ENCODE measurements around the gene SNORC. TPM values are rescaled to one million over a fixed set of nuclear protein-coding genes. Genes with fewer than 3 reads are reported as not detected.
"Not testable (repeated sequence)": the region's sequence is repeated elsewhere in the genome, so short reads cannot be mapped to it uniquely, and the experiment has no call there.

The SNORC gene
- total RNA-seq, 4 donors from 2014 or later = 6.9 to 24.0 (median 10.7) TPM

GRCh38 chr2:232903989-232904388 lies 33.9 kb downstream of the SNORC start:
- H3K27me3 ChIP-seq = no peaks in the 10 kb centered on the region
- whole genome bisulfite sequencing, 2 donors = 86 to 89% methylated on average over 9 of the region's 9 CpGs
- peaks cover 0 to 15% (median 4%) of the 10 kb centered on the region in 4 donors for H3K4me1 ChIP-seq
- TF ChIP-seq EP300 (IDR thresholded peaks at IDR 0.05) = no peak
- TF ChIP-seq, protein P1, sequence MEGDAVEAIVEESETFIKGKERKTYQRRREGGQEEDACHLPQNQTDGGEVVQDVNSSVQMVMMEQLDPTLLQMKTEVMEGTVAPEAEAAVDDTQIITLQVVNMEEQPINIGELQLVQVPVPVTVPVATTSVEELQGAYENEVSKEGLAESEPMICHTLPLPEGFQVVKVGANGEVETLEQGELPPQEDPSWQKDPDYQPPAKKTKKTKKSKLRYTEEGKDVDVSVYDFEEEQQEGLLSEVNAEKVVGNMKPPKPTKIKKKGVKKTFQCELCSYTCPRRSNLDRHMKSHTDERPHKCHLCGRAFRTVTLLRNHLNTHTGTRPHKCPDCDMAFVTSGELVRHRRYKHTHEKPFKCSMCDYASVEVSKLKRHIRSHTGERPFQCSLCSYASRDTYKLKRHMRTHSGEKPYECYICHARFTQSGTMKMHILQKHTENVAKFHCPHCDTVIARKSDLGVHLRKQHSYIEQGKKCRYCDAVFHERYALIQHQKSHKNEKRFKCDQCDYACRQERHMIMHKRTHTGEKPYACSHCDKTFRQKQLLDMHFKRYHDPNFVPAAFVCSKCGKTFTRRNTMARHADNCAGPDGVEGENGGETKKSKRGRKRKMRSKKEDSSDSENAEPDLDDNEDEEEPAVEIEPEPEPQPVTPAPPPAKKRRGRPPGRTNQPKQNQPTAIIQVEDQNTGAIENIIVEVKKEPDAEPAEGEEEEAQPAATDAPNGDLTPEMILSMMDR (IDR thresholded peaks at IDR 0.05) = no peak
- no peak for TF ChIP-seq POLR2A (IDR thresholded peaks at IDR 0.05)
- no peaks in the 10 kb centered on the region for H3K36me3 ChIP-seq
- H3K9me3 ChIP-seq = no peaks in the 10 kb centered on the region
- no peak overlapping the region for H3K4me3 ChIP-seq
- no peak for DNase-seq (ENCODE audit: low spot score in 2 of 2)
- no peak overlapping the region for H3K27ac ChIP-seq

DNA sequence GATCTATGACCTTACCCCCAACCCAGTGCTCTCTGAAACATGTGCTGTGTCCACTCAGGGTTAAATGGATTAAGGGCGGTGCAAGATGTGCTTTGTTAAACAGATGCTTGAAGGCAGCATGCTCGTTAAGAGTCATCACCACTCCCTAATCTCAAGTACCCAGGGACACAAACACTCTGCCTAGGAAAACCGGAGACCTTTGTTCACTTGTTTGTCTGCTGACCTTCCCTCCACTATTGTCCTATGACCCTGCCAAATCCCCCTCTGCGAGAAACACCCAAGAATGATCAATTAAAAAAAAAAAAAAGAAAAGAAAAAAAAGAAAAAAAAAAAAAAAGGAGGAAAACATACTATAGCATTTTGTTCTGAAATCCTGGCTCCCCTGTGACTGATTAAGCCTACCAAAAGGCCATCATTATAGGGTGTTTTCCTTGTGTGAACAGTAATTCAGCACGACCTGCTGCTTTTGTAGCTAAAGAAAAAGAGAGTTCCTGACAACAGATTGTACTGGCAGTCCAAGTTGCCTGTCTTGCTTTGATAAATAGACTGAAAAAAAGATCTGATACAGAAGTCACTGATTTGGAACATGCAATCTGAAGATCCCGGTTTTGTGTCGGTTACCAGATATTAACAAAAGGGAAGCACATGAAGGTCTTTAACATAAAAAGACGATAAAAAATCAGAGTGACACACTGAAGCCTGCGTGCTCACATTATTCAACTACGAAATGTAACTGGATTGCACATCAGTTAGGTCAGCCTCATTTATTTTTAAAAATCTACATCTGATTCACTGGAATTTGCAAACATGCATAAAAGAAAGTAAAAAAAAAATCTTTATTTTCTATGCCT lies 37.0 kb downstream of the SNORC start:
- H3K4me3 ChIP-seq; H3K4me1 ChIP-seq; H3K36me3 ChIP-seq; H3K27ac ChIP-seq; H3K27me3 ChIP-seq; H3K9me3 ChIP-seq; DNase-seq (ENCODE audit: low spot score in 2 of 2): not testable (repeated sequence)
- 56 to 58% methylated on average over 7 to 9 of the region's 10 CpGs for WGBS, 2 donors

- H3K36me3 ChIP-seq; H3K4me3 ChIP-seq; H3K27ac ChIP-seq; DNase-seq (ENCODE audit: low spot score in 2 of 2); H3K27me3 ChIP-seq; H3K4me1 ChIP-seq: not testable (repeated sequence)
- peaks cover 0 to 11% (median 0%) of the 10 kb centered on the region in 4 donors for H3K9me3 ChIP-seq
- 93 to 95% methylated on average over 9 of the region's 9 CpGs for WGBS, 2 donors
Observed at GRCh38 chr2:232907718-232908085, 37.6 kb downstream of the SNORC start.

DNA sequence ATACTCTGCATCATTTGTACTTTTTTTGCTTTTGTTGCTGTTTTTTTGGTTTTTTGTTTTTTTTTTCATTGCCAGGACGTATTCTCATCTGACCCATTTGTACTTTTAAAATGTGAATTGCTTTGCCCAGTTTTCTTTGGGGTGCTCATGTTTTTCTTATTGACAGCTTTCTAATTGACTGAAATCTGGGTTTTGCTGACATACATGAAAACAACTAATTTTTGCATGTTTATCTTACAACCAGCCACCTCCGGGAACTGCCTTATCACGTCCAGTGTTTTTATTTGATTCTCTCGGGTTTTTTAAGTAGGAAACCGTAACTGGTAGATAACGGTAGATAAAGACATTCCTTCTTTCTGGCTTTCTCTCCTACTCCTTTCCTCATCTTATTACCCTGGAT lies 38.6 kb downstream of the SNORC start:
- peaks cover 0 to 11% (median 0%) of the 10 kb centered on the region in 4 donors for H3K9me3 ChIP-seq
- no peak overlapping the region for H3K4me3 ChIP-seq
- peaks cover 0 to 9% (median 0%) of the 10 kb centered on the region in 3 donors for H3K36me3 ChIP-seq
- H3K27ac ChIP-seq = no peak overlapping the region
- 71 to 74% methylated on average over 6 of the region's 6 CpGs for WGBS, 2 donors
- no peak for DNase-seq (ENCODE audit: low spot score in 2 of 2)
- no peaks in the 10 kb centered on the region for H3K27me3 ChIP-seq
- H3K4me1 ChIP-seq = no peaks in the 10 kb centered on the region
- TF ChIP-seq EP300 (IDR thresholded peaks at IDR 0.05) (no peak), POLR2A (IDR thresholded peaks at IDR 0.05) (no peak)
- TF ChIP-seq, protein P1 (IDR thresholded peaks at IDR 0.05) = no peak

DNA sequence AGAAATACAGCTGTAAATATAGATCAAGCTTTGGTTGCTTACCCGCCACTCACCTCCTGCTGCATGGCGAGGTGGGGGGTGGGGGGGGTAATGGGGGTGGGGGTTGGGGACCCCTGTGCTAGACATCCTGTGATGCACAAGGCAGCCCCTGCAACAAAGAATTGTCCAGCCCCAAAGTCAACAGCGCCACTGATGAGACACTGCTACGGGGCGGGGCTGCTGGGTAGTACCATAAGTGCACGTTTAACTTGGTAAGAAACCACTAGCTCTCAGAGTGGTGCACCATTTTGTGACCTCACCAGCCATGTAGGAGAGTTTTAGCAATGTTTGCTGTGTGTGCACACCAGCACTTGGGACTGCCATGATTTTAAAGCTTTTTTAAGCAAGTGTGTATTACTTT lies 40.3 kb downstream of the SNORC start:
- no peak for DNase-seq (ENCODE audit: low spot score in 2 of 2)
- Histone ChIP-seq H3K4me3 (no peak overlapping the region), H3K4me1 (no peaks in the 10 kb centered on the region), H3K36me3 (peaks cover 0 to 9% (median 0%) of the 10 kb centered on the region in 3 donors), H3K27ac (no peak overlapping the region), H3K9me3 (peaks cover 0 to 11% (median 0%) of the 10 kb centered on the region in 4 donors), H3K27me3 (no peaks in the 10 kb centered on the region)
- WGBS, 2 donors = 91 to 93% methylated on average over 6 of the region's 6 CpGs
- TF ChIP-seq EP300 (IDR thresholded peaks at IDR 0.05) = no peak
- TF ChIP-seq POLR2A (IDR thresholded peaks at IDR 0.05) = no peak

DNA sequence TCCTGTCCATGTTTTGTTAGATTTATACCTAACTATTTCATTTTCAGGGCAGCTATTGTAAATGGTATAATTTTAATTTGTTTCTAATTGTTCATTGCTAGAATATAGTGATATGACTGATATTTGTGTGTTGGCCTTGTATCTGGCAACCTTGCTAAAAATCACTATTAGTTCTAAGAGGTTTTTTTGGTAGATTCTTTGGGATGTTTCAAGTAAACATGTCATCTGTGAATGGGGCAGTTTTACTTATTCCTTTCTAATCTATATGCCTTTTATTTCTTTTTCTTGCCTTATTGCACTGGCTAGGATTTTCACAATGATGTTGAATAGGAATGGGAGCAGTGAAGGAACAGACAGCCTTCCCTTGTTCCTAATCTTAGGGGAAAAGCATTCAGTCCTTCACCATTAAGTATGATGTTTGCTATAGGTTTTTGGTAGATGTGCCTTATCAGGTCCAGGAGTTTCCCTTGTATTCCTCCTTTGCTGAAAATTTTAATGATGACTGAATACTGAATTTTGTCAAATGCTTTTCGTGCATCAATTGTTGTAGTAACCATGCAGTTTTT lies 41.7 kb downstream of the SNORC start:
- no peak overlapping the region for H3K27ac ChIP-seq
- H3K4me1 ChIP-seq = no peaks in the 10 kb centered on the region
- no peak for DNase-seq (ENCODE audit: low spot score in 2 of 2)
- no peak overlapping the region for H3K4me3 ChIP-seq
- peaks cover 0 to 11% (median 0%) of the 10 kb centered on the region in 4 donors for H3K9me3 ChIP-seq
- TF ChIP-seq, protein P1 (IDR thresholded peaks at IDR 0.05) = no peak
- TF ChIP-seq POLR2A (IDR thresholded peaks at IDR 0.05) = no peak
- TF ChIP-seq EP300 (IDR thresholded peaks at IDR 0.05) = no peak
- no peaks in the 10 kb centered on the region for H3K27me3 ChIP-seq
- 52 to 56% methylated on average over 1 of the region's 1 CpG for WGBS, 2 donors
- H3K36me3 ChIP-seq = peaks cover 0 to 9% (median 0%) of the 10 kb centered on the region in 3 donors

Measured in tibial nerve (tissue), 4 donors.